Measurements from ENCODE around the gene GLB1L2. TPM values are rescaled to one million over a fixed set of nuclear protein-coding genes. Genes with fewer than 3 reads are reported as not detected.

The GLB1L2 gene
- total RNA-seq, 4 donors from 2014 or later = 7.1 to 13.1 (median 10.5) TPM

DNA sequence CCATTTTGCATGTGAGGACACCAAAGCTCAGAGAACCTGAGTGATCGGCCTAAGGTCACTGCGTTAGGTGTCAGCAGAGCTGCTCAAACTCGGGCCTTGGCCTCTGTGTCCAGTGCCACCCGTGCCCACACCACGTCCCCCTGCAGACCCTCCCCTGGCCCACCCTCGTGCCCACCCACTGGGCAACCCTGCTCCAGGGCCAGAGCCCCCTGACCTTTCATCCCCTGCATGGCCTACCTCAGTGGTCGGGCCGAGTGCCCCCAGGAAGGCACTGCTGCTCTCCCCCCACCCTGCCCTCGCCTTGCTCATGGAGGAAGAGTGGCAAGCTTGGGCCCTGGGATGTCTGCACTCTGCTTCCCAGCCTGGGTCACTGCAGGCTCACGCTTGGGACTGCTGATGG, 62.5 kb downstream of the GLB1L2 start:
- intact Hi-C loops (cut with DNase I) = no loop called here
- H3K36me3 ChIP-seq = no peaks in the 10 kb centered on the region
- H3K4me3 ChIP-seq = no peak overlapping the region
- no peaks in the 10 kb centered on the region for H3K9me3 ChIP-seq
- TF ChIP-seq POLR2AphosphoS5 (IDR thresholded peaks at IDR 0.05) = no peak
- TF ChIP-seq POLR2A (IDR thresholded peaks at IDR 0.05; ENCODE audit: low read depth) = no peak
- no peak for TF ChIP-seq EP300 (IDR thresholded peaks at IDR 0.05)
- TF ChIP-seq, protein P1, sequence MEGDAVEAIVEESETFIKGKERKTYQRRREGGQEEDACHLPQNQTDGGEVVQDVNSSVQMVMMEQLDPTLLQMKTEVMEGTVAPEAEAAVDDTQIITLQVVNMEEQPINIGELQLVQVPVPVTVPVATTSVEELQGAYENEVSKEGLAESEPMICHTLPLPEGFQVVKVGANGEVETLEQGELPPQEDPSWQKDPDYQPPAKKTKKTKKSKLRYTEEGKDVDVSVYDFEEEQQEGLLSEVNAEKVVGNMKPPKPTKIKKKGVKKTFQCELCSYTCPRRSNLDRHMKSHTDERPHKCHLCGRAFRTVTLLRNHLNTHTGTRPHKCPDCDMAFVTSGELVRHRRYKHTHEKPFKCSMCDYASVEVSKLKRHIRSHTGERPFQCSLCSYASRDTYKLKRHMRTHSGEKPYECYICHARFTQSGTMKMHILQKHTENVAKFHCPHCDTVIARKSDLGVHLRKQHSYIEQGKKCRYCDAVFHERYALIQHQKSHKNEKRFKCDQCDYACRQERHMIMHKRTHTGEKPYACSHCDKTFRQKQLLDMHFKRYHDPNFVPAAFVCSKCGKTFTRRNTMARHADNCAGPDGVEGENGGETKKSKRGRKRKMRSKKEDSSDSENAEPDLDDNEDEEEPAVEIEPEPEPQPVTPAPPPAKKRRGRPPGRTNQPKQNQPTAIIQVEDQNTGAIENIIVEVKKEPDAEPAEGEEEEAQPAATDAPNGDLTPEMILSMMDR (IDR thresholded peaks at IDR 0.05) = no peak
- H3K4me1 ChIP-seq = no peaks in the 10 kb centered on the region
- peaks cover 0 to 60% (median 0%) of the 10 kb centered on the region in 4 donors for H3K27me3 ChIP-seq
- H3K27ac ChIP-seq (replicated peaks in 1 of 4) = no peak overlapping the region
- 88% methylated on average over 9 of the region's 10 CpGs for WGBS
- DNase-seq (ENCODE audit: extremely low spot score) = no peak

DNA sequence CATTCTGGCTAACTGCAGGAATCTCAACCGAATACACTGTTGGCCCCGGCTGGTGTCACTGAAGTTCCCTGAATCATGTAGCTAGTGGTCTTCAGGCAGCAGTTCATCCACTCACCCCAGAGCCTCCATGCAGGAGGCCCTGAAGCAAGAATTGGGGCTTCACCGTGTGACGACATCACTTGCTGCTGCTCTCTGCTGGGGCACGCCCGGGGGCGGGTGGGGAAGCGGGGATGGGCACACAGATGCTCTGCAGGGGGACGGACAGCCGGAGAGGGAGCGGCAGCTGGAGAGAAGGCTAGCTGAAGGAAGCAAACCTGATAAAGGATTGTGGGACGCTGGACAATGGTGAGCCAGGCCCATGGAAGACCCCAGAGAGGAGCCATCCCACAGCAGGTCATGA, 63.2 kb downstream of the GLB1L2 start:
- TF ChIP-seq, protein P1 (IDR thresholded peaks at IDR 0.05) = no peak
- TF ChIP-seq EP300 (IDR thresholded peaks at IDR 0.05) (no peak), POLR2A (IDR thresholded peaks at IDR 0.05; ENCODE audit: low read depth) (no peak), POLR2AphosphoS5 (IDR thresholded peaks at IDR 0.05) (no peak)
- no peaks in the 10 kb centered on the region for H3K4me1 ChIP-seq
- no peak for DNase-seq (ENCODE audit: extremely low spot score)
- H3K27ac ChIP-seq (replicated peaks in 1 of 4) = no peak overlapping the region
- no peaks in the 10 kb centered on the region for H3K9me3 ChIP-seq
- no peaks in the 10 kb centered on the region for H3K36me3 ChIP-seq
- H3K27me3 ChIP-seq = peaks cover 0 to 60% (median 0%) of the 10 kb centered on the region in 4 donors
- WGBS = 83% methylated on average over 12 of the region's 12 CpGs
- intact Hi-C loops (cut with DNase I) = no loop called here
- H3K4me3 ChIP-seq = no peak overlapping the region

DNA sequence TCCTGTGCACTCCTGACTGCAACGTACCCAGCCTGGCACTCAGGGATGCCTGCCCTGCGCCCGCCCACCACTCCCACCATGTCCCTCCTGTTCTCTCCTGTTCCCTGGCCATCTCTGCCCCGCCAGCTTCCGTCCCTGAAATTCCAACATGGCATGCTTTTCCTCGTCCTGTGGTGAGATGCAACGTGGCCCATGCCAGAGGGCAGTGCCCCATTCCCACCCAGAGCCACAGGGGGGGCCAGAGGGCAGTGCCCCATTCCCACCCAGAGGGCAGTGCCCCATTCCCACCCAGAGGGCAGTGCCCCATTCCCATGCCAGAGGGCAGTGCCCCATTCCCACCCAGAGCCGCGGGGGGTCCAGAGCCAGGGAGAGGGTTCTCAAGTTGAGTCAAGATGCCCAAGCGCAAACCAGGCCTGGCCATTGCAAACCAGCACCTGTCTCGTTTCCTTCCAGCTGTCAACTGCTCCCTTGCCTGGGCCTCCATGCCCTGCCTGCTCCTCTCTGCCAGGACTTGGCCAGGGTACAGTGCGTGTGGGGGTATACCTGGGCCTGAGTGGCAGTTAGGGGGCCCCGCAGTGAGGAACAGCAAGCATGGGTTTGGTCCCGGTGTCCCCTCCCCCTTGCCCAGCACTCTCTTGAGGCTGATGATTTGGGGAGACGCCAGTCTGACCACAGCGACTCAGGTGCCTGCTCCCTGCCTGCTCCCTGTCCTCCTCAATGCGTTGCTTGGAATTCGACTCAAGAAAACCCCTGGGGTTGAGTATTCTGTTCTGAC, 65.7 kb downstream of the GLB1L2 start:
- H3K27ac ChIP-seq (replicated peaks in 1 of 4) = no peak overlapping the region
- H3K27me3 ChIP-seq = peaks cover 0 to 52% (median 0%) of the 10 kb centered on the region in 4 donors
- H3K4me3 ChIP-seq = no peak overlapping the region
- 84% methylated on average over 10 of the region's 18 CpGs for WGBS
- TF ChIP-seq POLR2AphosphoS5 (IDR thresholded peaks at IDR 0.05) = no peak
- TF ChIP-seq, protein P1 (IDR thresholded peaks at IDR 0.05) = no peak
- TF ChIP-seq POLR2A (IDR thresholded peaks at IDR 0.05; ENCODE audit: low read depth) = no peak
- TF ChIP-seq EP300 (IDR thresholded peaks at IDR 0.05) = no peak
- no peaks in the 10 kb centered on the region for H3K36me3 ChIP-seq
- no peaks in the 10 kb centered on the region for H3K9me3 ChIP-seq
- H3K4me1 ChIP-seq = no peaks in the 10 kb centered on the region
- DNase-seq (ENCODE audit: extremely low spot score) = no peak
- intact Hi-C loops (cut with DNase I) = no loop called here

DNA sequence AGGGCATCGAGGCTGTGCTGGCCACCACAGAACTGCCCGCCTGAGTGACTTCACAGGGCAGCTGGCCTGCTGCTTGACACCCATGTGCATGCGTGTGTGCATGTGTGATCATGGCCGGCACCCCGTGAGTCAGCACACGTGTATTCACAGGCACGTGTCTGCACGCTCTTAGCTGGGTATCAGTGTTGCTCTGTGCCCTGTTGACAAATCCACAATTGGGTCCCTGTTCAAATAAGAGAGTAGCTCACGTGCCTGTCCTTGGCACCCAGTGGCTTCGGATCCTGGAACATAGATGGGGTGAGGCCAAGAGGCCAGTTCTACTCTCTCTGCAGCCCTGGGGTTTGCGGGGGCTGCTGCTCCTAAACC, 66.3 kb downstream of the GLB1L2 start:
- no peak for TF ChIP-seq EP300 (IDR thresholded peaks at IDR 0.05)
- TF ChIP-seq POLR2A (IDR thresholded peaks at IDR 0.05; ENCODE audit: low read depth) = no peak
- TF ChIP-seq, protein P1 (IDR thresholded peaks at IDR 0.05) = no peak
- TF ChIP-seq POLR2AphosphoS5 (IDR thresholded peaks at IDR 0.05) = no peak
- peaks cover 0 to 54% (median 0%) of the 10 kb centered on the region in 4 donors for H3K27me3 ChIP-seq

More for the DNA sequence above, 66.3 kb downstream of the GLB1L2 start:
- intact Hi-C loops (cut with DNase I) = no loop called here
- Histone ChIP-seq H3K36me3 (no peaks in the 10 kb centered on the region), H3K4me1 (no peaks in the 10 kb centered on the region), H3K27ac (replicated peaks in 1 of 4) (no peak overlapping the region), H3K9me3 (no peaks in the 10 kb centered on the region), H3K4me3 (no peak overlapping the region)
- no peak for DNase-seq (ENCODE audit: extremely low spot score)
- 81% methylated on average over 4 of the region's 11 CpGs for WGBS

Data from esophagus muscularis mucosa (tissue), 4 donors.